Measurements from ENCODE around the gene ALOXE3.

DNA sequence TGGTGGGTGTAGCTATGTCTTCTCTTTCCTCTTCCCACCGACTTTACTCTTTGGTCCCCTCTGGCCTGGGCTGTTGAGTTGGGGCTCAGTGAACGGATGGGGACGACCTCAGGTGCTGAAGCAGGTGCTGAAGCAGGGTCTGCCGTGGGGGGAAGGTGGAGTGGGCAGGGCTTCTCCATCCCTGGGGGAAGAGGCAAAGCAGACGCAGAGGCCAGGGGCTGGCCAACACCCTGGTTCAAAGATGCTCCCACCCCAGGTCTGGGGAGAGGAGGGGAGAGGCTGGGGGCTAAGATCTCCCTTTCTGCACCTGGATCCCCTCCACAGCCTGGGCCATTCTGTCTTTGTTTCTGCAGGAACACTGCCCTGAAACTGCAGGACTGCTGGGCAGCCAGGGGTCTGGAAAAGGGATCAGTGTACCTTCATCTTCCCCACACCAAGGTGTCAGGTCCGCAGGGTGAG is 53.7 kb downstream of the ALOXE3 start:
- TF ChIP-seq, protein P1, sequence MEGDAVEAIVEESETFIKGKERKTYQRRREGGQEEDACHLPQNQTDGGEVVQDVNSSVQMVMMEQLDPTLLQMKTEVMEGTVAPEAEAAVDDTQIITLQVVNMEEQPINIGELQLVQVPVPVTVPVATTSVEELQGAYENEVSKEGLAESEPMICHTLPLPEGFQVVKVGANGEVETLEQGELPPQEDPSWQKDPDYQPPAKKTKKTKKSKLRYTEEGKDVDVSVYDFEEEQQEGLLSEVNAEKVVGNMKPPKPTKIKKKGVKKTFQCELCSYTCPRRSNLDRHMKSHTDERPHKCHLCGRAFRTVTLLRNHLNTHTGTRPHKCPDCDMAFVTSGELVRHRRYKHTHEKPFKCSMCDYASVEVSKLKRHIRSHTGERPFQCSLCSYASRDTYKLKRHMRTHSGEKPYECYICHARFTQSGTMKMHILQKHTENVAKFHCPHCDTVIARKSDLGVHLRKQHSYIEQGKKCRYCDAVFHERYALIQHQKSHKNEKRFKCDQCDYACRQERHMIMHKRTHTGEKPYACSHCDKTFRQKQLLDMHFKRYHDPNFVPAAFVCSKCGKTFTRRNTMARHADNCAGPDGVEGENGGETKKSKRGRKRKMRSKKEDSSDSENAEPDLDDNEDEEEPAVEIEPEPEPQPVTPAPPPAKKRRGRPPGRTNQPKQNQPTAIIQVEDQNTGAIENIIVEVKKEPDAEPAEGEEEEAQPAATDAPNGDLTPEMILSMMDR (conservative IDR thresholded peaks at IDR 0.05; ENCODE audit: low read depth in 2 of 2) = no peak
- TF ChIP-seq EZH2 (IDR thresholded peaks at IDR 0.05; ENCODE audit: low read depth, unreplicated experiment) (no peak), POLR2AphosphoS5 (IDR thresholded peaks at IDR 0.05; ENCODE audit: low read depth) (no peak)
- TF ChIP-seq, protein P2, sequence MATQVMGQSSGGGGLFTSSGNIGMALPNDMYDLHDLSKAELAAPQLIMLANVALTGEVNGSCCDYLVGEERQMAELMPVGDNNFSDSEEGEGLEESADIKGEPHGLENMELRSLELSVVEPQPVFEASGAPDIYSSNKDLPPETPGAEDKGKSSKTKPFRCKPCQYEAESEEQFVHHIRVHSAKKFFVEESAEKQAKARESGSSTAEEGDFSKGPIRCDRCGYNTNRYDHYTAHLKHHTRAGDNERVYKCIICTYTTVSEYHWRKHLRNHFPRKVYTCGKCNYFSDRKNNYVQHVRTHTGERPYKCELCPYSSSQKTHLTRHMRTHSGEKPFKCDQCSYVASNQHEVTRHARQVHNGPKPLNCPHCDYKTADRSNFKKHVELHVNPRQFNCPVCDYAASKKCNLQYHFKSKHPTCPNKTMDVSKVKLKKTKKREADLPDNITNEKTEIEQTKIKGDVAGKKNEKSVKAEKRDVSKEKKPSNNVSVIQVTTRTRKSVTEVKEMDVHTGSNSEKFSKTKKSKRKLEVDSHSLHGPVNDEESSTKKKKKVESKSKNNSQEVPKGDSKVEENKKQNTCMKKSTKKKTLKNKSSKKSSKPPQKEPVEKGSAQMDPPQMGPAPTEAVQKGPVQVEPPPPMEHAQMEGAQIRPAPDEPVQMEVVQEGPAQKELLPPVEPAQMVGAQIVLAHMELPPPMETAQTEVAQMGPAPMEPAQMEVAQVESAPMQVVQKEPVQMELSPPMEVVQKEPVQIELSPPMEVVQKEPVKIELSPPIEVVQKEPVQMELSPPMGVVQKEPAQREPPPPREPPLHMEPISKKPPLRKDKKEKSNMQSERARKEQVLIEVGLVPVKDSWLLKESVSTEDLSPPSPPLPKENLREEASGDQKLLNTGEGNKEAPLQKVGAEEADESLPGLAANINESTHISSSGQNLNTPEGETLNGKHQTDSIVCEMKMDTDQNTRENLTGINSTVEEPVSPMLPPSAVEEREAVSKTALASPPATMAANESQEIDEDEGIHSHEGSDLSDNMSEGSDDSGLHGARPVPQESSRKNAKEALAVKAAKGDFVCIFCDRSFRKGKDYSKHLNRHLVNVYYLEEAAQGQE (IDR thresholded peaks at IDR 0.05; ENCODE audit: unreplicated experiment) = no peak

Data from GM23338 (cell line).